Activated T-helper 1 cell treated with anti-CD3 and anti-CD28 coated beads, Interleukin-12 subunit alpha, Interleukin-12 subunit beta, Interleukin-2, Interleukin-4 antibody, amounts not matched to agents 30 ng/mL and 10 ng/mL and 1 ng/mL, durations not matched to agents 14 hours and 24 hours and 36 hours (primary cell): ENCODE results near the gene HECTD4. TPM values are rescaled to one million over a fixed set of nuclear protein-coding genes. Genes with fewer than 3 reads are reported as not detected.
"Not testable (repeated sequence)": the region's sequence is repeated elsewhere in the genome, so short reads cannot be mapped to it uniquely, and the experiment has no call there.

ENCODE experiments used
- DNase-seq: peaks from one replicate; pipeline ENCODE4 v3.0.0; 2021; ENCODE audit warnings: low spot score
- H3K27ac Mint-ChIP-seq: one replicate; pipeline ENCODE4 v1.8.0; 2021; ENCODE audit warnings: mild to moderate bottlenecking, mixed read lengths
- H3K27me3 Mint-ChIP-seq: one replicate; pipeline ENCODE4 v1.8.0; 2022; ENCODE audit warnings: mild to moderate bottlenecking, moderate library complexity, mixed read lengths; ENCODE audit not compliant: insufficient read depth
- H3K36me3 Mint-ChIP-seq: one replicate; pipeline ENCODE4 v1.8.0; 2021; ENCODE audit warnings: low read depth, mixed read lengths
- H3K4me1 Mint-ChIP-seq: one replicate; pipeline ENCODE4 v1.8.0; 2021; ENCODE audit warnings: low read depth, mixed read lengths
- H3K4me3 Mint-ChIP-seq: one replicate; pipeline ENCODE4 v1.8.0; 2021; ENCODE audit warnings: mild to moderate bottlenecking, moderate library complexity, mixed read lengths
- H3K9me3 Mint-ChIP-seq: one replicate; pipeline ENCODE4 v1.8.0; 2021; ENCODE audit warnings: mixed read lengths
- intact Hi-C: fragments of 100-400 bp; cut with micrococcal nuclease; formaldehyde crosslinking; loops from one replicate; pipeline ENCODE4 v1.15.1; 2024
- total RNA-seq: library from RNA; stranded (reverse); gene quantifications from 2 replicates; pipeline ENCODE4 v1.2.3, GENCODE V29; 2022

HECTD4 gene
- total RNA-seq, 1 donor from 2014 or later: 36.9 TPM

DNA sequence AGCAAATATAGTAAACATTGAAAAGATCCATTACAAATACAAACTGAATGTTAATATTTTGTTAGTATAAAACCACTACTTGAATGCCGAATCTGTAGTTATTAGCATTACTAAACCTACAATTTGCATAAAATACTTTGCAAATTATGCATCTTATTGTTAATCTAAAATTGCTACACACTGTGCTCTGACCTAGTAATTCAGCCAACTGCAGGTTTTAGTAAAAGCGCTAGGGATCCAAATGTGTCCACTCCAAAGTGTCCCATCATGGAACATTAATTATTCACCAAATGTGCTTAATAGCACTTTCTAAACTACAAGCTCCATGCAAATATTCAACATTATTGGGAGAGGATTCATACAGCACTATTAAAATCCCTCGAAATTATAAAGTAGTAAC lies 14.3 kb downstream of the HECTD4 start:
- H3K36me3 Mint-ChIP-seq: peaks cover 3% of the 10 kb centered on the region
- peaks cover 13% of the 10 kb centered on the region for H3K4me1 Mint-ChIP-seq
- H3K9me3 Mint-ChIP-seq: no peaks in the 10 kb centered on the region
- H3K27ac Mint-ChIP-seq: no peak overlapping the region
- no peak overlapping the region for H3K4me3 Mint-ChIP-seq
- intact Hi-C loops: no loop called here
- no peak for DNase-seq
- no peaks in the 10 kb centered on the region for H3K27me3 Mint-ChIP-seq

DNA sequence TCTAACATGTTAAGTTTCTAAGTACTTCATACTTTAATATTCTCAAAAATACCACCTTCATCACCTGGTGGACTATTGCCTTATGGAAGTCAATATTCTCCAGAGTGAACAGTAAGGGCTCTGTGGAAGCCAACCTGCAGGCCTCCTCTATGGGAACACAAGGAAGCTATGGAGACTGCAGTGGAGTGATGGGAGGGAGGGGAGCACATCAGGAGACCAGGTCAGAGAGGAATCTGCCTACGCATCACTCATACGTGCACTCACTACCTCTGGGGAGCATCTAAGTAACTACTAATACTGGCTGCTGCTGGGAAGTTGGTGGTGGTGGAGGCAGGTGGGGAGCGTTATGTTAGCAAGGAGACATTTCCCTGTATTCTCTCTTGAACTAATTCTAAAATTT lies 19.9 kb downstream of the HECTD4 start:
- H3K4me3 Mint-ChIP-seq: no peak overlapping the region
- DNase-seq: no peak
- H3K4me1 Mint-ChIP-seq: peaks cover 4% of the 10 kb centered on the region
- H3K9me3 Mint-ChIP-seq: no peaks in the 10 kb centered on the region
- no peaks in the 10 kb centered on the region for H3K36me3 Mint-ChIP-seq
- H3K27me3 Mint-ChIP-seq: no peaks in the 10 kb centered on the region
- H3K27ac Mint-ChIP-seq: no peak overlapping the region
- intact Hi-C loops: no loop called here

DNA sequence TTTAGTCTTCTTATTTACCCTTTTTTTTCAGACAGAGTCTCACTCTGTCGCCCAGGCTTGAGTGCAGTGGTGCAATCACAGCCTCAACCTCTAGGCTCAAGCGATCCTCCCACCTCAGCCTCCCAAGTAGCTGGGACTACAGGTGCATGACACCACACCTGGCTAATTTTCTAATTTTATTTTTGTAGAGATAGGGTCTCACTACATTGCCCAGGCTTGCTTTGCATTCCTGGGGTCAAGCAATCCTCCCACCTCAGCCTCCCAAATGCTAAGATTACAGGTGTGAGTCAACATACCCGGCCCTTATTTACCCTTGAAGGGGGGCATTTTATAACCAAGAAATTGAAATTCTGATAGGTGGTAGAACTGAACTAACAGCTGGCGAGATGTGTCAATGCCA lies 21.0 kb downstream of the HECTD4 start:
- peaks cover 4% of the 10 kb centered on the region for H3K4me1 Mint-ChIP-seq

DNA sequence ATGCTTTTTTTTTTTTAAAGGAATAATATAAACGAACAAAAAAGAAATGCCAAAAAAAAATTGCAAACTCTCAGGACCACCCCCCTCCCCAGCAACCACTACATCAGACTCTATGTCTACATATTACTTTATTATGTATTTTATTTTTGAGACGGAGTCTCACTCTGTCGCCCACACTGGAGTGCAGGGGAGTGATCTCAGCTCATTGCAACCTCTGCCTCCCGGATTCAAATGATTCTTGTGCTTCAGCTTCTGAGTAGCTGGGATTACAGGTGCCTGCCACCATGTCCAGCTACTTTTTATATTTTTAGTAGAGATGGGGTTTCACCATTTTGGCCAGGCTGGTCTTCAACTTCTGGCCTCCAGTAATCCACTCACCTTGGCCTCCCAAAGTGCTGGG lies 22.9 kb downstream of the HECTD4 start:
- Mint-ChIP-seq H3K27me3 (no peaks in the 10 kb centered on the region), H3K9me3 (no peaks in the 10 kb centered on the region), H3K27ac (no peak overlapping the region), H3K36me3 (no peaks in the 10 kb centered on the region), H3K4me1 (peaks cover 4% of the 10 kb centered on the region), H3K4me3 (no peak overlapping the region)
- intact Hi-C loops: no loop called here
- DNase-seq: no peak

More for the DNA sequence above, 21.0 kb downstream of the HECTD4 start:
- no peak overlapping the region for H3K4me3 Mint-ChIP-seq
- intact Hi-C loops: no loop called here
- H3K27me3 Mint-ChIP-seq: no peaks in the 10 kb centered on the region
- no peaks in the 10 kb centered on the region for H3K36me3 Mint-ChIP-seq
- H3K9me3 Mint-ChIP-seq: no peaks in the 10 kb centered on the region
- no peak overlapping the region for H3K27ac Mint-ChIP-seq
- DNase-seq: no peak

DNA sequence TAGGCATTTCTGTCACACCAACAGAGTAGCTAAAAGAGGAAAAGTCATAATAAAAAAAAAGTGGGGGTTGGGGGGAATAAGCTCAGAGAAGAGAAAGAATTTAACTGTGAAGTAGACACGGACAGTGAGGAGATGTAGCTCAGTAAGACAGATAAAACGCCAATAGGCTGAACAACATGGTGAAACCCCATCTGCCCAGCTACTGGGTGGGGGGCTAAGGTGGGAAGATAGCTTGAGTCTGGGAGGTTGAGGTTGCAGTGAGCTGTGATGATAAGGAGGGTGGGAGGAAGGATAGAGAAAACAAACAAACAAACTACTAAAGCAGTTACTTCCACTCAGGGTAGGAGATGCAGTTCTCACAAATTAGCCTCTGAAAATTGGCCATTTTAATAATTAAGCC lies 25.0 kb downstream of the HECTD4 start:
- Mint-ChIP-seq H3K27me3 (no peaks in the 10 kb centered on the region), H3K27ac (no peak overlapping the region), H3K4me1 (no peaks in the 10 kb centered on the region), H3K9me3 (no peaks in the 10 kb centered on the region), H3K4me3 (no peak overlapping the region), H3K36me3 (no peaks in the 10 kb centered on the region)
- no peak for DNase-seq
- intact Hi-C loops: no loop called here

DNA sequence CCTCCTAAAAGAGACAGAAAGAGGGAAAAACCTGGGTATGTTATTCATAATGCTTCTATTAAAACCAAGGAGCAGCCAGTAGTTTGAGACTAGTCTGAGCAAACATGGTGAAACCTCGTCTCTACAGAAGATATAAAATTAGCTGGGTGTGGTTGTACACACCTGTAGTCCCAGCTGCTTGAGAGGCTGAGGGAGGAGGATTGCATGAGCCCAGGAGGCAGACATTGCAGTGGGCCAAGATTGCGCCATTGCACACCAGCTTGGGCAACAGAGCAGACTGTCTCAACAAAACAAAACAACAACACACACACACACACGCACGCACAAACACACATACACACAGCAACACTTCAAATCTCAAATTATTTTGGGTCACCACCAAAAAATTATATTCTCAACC lies 27.8 kb downstream of the HECTD4 start:
- no peaks in the 10 kb centered on the region for H3K36me3 Mint-ChIP-seq
- DNase-seq: no peak
- intact Hi-C loops: no loop called here
- H3K27me3 Mint-ChIP-seq: no peaks in the 10 kb centered on the region
- no peaks in the 10 kb centered on the region for H3K4me1 Mint-ChIP-seq
- H3K9me3 Mint-ChIP-seq: no peaks in the 10 kb centered on the region
- no peak overlapping the region for H3K27ac Mint-ChIP-seq
- no peak overlapping the region for H3K4me3 Mint-ChIP-seq

DNA sequence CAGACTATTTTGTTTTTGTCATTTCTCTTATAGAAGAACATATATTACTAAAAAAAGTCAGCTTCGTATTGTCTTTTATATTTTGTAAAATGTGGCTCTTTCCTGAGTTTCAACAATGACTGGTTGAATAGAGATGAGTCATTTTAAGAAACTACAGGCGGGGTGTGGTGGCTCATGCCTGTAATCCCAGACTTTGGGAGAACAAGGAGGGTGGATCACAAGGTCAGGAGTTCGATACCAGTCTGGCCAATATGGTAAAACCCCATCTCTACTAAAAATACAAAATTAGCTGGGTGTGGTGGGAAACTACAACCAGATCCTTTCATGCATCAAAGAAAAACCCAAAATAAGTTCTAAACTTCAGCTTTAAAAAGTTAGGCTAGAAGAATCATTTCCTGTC lies 28.8 kb downstream of the HECTD4 start:
- no peak overlapping the region for H3K4me3 Mint-ChIP-seq
- no peak for DNase-seq
- no peaks in the 10 kb centered on the region for H3K36me3 Mint-ChIP-seq
- no peak overlapping the region for H3K27ac Mint-ChIP-seq
- no peaks in the 10 kb centered on the region for H3K27me3 Mint-ChIP-seq
- no peaks in the 10 kb centered on the region for H3K4me1 Mint-ChIP-seq
- intact Hi-C loops: no loop called here
- no peaks in the 10 kb centered on the region for H3K9me3 Mint-ChIP-seq

DNA sequence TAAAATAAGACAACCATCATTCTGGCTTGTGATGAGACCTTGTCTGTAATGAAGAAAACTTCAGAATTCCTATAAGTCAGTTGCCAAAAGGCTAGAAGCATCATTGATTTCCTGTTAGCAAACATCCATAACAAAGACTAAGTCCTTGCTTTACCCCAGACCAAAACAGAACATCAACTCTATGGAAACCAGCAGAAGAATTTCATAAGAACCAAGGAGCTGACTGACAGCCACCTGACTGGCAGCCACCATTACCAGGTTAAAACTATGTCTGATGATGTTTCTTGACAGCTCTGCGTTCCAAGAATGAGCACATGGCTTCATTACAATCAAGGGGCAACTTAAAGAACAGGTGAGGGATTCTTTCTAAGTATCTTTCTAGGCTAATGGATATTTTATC lies 29.3 kb downstream of the HECTD4 start:
- intact Hi-C loops: no loop called here
- no peaks in the 10 kb centered on the region for H3K4me1 Mint-ChIP-seq
- no peak overlapping the region for H3K27ac Mint-ChIP-seq
- no peak for DNase-seq
- H3K27me3 Mint-ChIP-seq: no peaks in the 10 kb centered on the region
- no peak overlapping the region for H3K4me3 Mint-ChIP-seq
- H3K36me3 Mint-ChIP-seq: no peaks in the 10 kb centered on the region
- no peaks in the 10 kb centered on the region for H3K9me3 Mint-ChIP-seq

DNA sequence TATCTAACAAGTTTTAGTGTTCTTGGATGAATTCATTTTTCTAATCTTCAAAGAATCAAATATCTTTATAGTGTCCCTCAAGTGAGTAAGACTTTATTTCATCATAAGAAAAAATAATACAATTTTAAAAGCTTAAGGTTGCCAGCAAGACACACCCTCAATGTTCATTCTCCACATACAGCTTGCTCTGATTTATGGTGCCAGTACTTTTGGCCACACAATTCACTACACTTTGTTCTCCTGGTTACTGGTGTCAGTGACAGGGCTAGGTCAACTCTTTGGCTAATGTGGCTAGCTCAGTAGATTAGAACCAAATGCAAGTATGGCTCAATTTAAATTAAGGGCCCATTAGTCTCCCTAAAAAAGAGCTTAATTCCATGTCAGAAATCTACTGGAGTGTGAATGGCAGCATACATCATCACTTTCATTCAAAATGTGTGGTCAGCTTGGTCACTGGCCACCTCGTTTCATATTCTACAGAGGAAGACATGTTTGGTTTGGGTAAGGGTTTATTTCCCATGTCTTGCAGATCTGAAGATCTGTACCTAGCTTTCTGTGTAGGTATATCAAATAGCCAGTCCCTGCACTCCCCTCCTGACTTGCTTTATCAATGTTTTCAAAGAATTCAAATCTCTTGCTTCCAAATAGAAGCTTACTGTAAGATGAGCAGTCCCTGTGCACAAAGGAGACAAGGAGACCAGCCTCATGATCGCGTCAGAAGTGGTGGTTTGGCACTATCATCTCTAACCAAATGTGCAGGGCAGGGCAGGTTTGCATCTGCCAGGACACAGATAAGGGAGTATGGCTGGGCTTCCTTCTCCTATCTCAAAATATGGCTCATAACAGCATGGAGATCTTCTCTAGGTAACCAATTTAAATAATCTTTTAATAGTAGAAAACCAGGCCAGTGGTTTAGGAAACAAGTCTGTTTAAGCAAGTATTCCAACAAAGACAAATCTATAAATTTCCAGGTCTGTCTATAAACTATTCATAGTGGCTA lies 31.3 kb downstream of the HECTD4 start:
- H3K36me3 Mint-ChIP-seq: no peaks in the 10 kb centered on the region
- intact Hi-C loops: no loop called here
- peaks cover 6% of the 10 kb centered on the region for H3K4me1 Mint-ChIP-seq
- no peak overlapping the region for H3K4me3 Mint-ChIP-seq
- no peak overlapping the region for H3K27ac Mint-ChIP-seq
- H3K9me3 Mint-ChIP-seq: no peaks in the 10 kb centered on the region
- H3K27me3 Mint-ChIP-seq: no peaks in the 10 kb centered on the region
- DNase-seq: no peak

DNA sequence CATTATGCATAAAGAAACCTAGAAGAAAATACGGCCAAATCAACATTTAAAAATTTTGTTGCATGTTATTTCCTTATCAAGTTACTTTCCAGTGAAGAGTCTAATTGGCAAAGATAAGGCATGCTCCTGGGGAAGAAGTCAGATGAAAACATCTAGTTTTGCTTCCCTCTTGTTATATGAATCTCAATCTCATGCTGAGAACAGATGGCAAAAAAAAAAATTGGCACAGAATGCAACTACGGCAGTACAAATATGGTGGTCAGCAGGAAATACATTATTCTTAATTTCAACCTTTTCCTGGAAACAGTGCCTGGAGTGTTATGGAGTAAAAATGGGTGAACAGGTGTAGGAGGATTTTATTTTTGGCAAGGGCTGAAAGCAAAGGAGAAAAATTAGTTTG lies 32.8 kb downstream of the HECTD4 start:
- peaks cover 14% of the 10 kb centered on the region for H3K4me1 Mint-ChIP-seq
- H3K4me3 Mint-ChIP-seq: no peak overlapping the region
- no peaks in the 10 kb centered on the region for H3K9me3 Mint-ChIP-seq
- intact Hi-C loops: no loop called here
- no peak overlapping the region for H3K27ac Mint-ChIP-seq
- DNase-seq: no peak
- H3K36me3 Mint-ChIP-seq: no peaks in the 10 kb centered on the region
- H3K27me3 Mint-ChIP-seq: no peaks in the 10 kb centered on the region

DNA sequence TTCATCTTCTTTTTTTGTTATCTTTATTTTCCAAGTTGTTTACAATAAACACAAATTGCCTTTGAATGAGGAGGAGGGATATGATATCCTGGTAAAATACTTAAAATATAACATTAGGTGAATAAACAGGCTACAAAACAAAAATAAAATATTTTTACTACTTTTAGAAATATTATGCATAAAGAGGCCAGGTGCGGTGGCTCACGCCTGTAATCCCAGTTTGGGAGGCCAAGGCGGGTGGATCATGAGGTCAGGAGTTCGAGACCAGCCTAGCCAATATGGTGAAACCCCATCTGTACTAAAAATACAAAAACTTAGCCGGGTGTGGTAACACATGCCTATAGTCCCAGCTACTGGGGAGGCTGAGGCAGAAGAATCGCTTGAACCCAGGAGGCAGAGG lies 33.3 kb downstream of the HECTD4 start:
- DNase-seq, H3K27ac Mint-ChIP-seq, H3K9me3 Mint-ChIP-seq, H3K36me3 Mint-ChIP-seq, intact Hi-C loops, H3K27me3 Mint-ChIP-seq, H3K4me3 Mint-ChIP-seq: not testable (repeated sequence)
- H3K4me1 Mint-ChIP-seq: peaks cover 18% of the 10 kb centered on the region

DNA sequence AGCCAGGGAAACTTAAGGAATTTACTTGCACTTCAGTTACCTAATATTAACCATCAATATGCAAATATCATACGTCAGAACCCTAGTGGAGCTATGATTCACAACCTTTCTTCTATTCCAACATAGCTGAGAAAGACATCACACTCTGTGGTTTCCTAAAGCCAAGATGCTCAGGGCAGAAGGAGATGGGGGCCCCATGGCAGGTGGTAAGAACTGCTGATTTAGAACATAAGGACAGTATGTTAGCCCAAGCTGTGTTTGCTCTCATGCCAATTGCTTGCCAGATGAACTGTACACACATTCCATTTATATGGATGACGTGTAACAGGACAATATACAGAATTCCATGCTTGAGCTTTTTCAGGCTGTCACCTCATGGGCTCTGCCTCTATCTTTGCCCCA lies 34.6 kb downstream of the HECTD4 start:
- Mint-ChIP-seq H3K36me3 (no peaks in the 10 kb centered on the region), H3K27me3 (no peaks in the 10 kb centered on the region), H3K9me3 (no peaks in the 10 kb centered on the region), H3K4me1 (peaks cover 18% of the 10 kb centered on the region), H3K4me3 (no peak overlapping the region), H3K27ac (no peak overlapping the region)
- no peak for DNase-seq
- intact Hi-C loops: no loop called here

DNA sequence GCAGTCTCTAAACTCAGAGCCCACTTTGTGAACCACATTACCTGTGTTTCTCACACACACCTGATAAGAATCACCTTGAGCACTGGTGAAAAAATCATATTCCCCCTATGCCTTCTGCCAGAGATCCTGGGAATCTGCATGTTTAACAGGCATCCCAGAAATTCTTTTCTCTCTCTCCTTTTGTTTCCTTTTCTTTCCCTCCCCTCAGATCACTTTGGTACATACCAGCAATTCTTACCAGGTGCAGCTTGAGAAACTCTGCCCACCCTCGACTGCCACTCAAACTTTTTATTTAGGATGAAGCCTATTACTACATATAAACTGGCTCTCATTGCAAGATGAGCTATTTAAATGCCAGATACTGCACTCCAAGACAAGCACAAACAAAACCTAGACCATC lies 36.0 kb downstream of the HECTD4 start:
- intact Hi-C loops: no loop called here
- Mint-ChIP-seq H3K36me3 (no peaks in the 10 kb centered on the region), H3K27me3 (no peaks in the 10 kb centered on the region), H3K9me3 (no peaks in the 10 kb centered on the region), H3K27ac (no peak overlapping the region), H3K4me3 (no peak overlapping the region), H3K4me1 (peaks cover 18% of the 10 kb centered on the region)
- no peak for DNase-seq

DNA sequence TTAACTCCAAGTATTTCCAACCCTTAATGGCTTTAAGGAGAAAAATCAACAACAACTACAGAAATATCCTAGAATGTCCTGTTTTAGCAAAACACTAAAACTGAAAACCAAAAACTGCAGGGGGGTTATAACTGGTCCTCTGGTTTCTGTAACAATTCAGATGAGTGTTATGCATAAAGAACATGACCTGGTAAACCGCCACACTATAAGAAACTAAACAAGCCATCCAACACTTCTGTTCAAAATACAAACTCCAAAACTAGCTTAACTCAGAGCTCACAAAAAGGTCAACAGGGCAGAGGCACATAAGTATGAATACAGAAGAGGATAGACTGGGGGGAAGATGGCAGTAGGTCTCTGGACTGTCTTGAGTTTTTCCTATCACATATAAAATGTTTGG lies 38.0 kb downstream of the HECTD4 start:
- Mint-ChIP-seq H3K27ac (no peak overlapping the region), H3K9me3 (no peaks in the 10 kb centered on the region), H3K27me3 (no peaks in the 10 kb centered on the region), H3K4me3 (no peak overlapping the region), H3K36me3 (no peaks in the 10 kb centered on the region), H3K4me1 (peaks cover 18% of the 10 kb centered on the region)
- intact Hi-C loops: no loop called here
- DNase-seq: no peak
